Gastroesophageal sphincter (tissue), 3 donors: ENCODE results near the gene PRKAR1B.

ENCODE experiments used
- CTCF ChIP-seq, 4 experiments: fragments of 200-600 bp in 2 of 4; fragments of 450-650 bp in 2 of 4; sonication (generic) in 1 of 4; IDR thresholded peaks; one replicate each; pipeline ENCODE4 v1.5.1; 2017 to 2019; ENCODE audit warnings: antibody characterized with exemption in 4 of 4, mild to moderate bottlenecking in 2 of 4, moderate library complexity in 2 of 4
- EP300 ChIP-seq: sonication (generic); formaldehyde crosslinking; IDR thresholded peaks from one replicate; pipeline ENCODE4 v1.6.1; 2017; ENCODE audit warnings: antibody characterized with exemption, mild to moderate bottlenecking
- POLR2AphosphoS5 ChIP-seq: sonication (generic); formaldehyde crosslinking; IDR thresholded peaks from one replicate; pipeline ENCODE4 v1.6.1; 2017; ENCODE audit warnings: antibody characterized with exemption

- TF ChIP-seq CTCF (IDR thresholded peaks at IDR 0.05) (no peak), EP300 (no peak), POLR2AphosphoS5 (no peak)
These were observed 130.8 kb downstream of the PRKAR1B start for GRCh38 chr7:596071-596818.
